HG03066 (cell line): ENCODE measurements around the gene RILPL2.
"Not testable (repeated sequence)": the region's sequence is repeated elsewhere in the genome, so short reads cannot be mapped to it uniquely, and the experiment has no call there.

Experiments used
- ATAC-seq: cut with Tn5 transposase; IDR thresholded peaks from one replicate; pipeline ENCODE4 v1.9.1; 2021; ENCODE audit warnings: low read depth; ENCODE audit not compliant: unreplicated experiment

RILPL2 gene, protein sequence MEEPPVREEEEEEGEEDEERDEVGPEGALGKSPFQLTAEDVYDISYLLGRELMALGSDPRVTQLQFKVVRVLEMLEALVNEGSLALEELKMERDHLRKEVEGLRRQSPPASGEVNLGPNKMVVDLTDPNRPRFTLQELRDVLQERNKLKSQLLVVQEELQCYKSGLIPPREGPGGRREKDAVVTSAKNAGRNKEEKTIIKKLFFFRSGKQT

DNA sequence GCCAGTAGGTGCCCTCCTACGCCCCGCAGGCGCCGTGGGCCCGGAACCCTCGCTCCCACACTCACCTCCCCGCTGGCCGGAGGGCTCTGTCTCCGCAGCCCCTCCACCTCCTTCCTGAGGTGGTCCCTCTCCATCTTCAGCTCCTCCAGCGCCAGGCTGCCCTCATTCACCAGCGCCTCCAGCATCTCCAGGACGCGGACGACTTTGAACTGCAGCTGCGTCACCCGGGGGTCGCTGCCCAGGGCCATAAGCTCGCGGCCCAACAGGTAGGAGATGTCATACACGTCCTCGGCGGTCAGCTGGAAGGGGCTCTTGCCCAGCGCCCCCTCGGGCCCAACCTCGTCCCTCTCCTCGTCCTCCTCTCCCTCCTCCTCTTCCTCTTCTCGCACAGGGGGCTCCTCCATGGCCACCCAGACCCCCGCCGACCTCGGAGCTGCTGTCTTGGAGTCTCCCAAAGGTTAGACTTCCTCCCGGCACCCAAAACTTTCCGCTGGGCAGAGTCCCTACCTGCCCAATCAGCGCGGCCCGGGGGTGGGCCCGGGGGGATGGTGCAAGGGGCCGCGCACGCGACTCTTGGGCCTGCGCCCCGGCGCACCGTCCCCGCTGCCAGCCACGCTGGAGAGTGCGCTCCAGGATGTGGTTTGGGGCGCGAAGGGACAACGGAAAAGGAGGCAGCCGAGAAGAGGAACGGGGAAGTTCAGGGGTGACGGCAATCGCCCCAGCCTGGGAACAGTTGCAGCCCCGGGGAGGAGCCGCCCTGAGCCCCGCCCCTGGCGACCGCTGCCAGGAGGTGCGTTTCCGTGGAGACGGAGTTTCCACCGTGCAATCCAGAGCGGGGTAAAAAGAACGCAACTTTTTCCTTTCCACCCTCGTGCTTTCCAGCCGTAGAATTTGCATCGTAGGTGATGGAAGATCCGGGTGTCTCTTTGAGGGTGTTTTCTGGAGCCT lies at the start of gene RILPL2:
RILPL2 (minus strand) TSS at position 668 of the 948 bp plus-strand sequence; CDS start at position 404, 264 bp downstream.
- peak; percentile 83 for ATAC-seq

DNA sequence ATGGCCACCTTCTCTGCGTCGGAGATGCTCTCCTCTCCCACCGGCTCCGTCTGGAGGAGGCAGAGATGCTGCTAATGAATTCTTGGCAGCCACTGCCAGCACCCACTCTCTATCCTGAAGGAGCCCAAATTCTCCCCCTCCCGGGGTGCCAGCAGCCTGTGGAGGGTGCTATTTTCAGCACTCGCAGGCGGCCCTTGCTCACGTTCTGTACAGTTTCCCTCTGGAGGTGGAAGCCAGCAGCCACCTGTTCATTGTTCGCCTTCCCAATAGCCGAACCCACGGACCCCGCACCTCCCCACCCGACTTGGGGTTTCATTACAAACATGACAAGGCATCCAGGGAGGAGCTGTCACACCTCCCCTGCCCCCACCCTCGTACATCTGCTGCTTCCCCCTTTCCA lies 49.3 kb upstream of the RILPL2 start:
- ATAC-seq = no peak

DNA sequence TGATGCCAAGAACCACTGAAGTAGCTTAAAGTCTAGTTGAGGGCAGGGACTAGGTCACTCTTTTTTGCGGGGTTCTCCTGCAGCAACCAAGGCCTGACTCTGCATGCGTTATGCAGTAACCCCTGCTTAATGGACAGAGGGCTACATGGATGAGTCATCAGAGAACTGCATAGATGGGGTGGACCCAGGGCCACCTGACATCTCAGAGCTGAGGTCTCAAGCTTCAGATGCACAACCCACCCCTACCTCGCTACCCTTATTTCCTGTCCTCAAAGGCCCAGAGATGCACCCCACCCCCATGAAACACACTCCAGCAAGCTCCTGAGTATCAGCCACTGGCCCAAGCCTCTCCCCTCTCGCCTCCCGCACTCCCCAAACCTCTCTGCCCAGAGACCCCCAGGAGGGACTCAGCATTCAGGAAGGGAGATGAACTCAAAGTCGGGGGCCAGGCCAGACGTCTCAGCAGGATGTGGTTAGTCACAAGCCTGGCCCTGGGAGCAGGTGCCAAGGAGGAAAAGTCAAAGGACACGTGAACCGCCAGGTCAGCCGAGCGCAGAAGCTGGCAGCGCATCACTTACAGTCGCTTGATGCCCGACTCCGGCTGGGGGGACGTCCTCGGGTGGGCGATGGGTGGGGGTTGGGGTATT lies 47.2 kb upstream of the RILPL2 start:
- ATAC-seq = no peak

DNA sequence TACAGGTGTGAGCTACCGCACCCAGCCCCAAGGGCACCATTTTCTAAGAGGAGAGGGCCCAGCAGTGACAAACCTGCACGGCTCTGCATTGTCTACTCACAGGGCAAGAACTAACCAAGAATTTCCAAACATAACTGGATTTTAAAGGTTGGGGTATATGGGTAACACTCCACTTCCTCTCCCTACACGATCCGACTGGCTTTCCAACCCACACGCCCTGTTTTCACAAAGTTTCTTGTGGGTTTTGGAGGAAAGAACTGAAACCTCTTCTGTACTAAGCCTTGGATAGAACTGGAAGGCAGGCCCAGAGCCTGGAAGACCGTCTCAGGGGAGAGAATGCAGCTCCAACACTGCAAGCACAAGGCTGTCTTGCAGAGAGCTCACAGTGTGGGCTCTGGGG lies 46.4 kb upstream of the RILPL2 start:
- ATAC-seq = no peak

DNA sequence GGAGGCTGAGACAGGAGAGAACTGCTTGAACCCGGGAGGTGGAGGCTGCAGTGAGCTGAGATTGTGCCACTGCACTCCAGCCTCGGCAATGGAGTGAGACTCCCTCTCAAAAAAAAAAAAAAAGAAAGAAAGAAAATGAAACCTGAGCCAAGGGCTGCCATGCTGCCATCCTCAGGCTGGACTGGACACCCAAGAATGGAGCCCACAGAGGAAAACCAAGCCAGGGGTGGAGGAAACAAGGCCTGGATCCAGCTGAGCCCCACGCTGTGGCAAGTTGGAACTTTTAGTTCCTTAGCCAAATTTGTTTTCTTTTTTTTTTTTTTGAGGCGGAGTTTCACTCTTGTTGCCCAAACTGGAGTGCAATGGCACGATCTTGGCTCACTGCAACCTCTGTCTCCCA lies 44.8 kb upstream of the RILPL2 start:
- not testable (repeated sequence) for ATAC-seq

DNA sequence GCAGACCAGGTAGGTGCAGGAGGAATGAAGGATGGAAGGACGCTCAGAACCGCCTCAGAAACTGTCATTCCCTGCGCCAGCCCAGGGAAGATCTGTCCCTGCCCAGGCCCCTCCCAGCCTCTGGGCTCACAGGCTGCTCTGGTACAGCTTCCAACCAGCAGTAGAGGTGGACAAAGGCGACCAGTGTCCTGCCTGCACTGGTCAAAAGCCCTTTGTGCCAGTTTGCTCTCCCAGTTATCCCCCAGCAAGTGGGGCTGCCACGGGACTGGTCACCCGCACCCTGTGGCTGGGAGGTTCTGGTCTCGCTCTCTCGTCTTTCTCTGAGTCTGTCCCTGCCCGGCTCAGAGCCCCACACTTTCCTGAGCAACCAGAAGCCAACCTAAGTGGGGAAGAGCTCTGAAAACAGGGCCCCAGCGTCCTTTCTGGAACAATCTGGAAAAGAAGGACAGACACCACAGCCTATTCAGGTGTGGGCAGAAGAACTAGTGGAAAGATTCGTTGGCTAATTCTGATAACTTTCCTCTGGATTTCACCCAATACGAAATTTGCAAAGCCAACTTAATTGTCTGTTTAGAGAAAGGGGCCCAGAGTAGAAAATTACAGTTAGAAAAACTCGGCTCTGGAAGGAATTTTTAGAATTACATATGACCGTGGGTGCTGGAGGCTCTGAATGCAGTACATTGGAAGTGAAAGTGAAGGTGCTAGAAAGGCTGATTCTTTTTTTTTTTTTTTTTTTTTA lies 43.1 kb upstream of the RILPL2 start:
- no peak for ATAC-seq

DNA sequence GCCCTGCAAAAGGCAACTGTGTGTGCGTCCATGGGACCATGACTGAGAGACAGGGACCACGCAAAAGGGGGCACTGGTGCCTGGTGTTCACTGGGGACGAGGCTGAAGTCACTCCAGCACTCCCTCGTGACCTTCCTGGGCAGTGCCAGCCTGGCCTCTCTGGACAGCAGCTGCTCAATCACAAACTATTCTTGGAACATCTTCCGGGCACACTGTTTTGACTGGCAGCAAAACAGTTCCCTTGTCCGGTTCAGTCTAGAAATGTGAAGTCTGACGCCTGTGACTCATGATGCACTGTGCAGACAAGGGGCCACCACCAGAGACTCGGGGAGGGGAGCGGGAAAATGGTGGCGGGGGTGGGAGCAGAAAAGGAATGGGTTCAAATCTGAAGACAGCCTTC lies 42.3 kb upstream of the RILPL2 start:
- ATAC-seq = no peak

DNA sequence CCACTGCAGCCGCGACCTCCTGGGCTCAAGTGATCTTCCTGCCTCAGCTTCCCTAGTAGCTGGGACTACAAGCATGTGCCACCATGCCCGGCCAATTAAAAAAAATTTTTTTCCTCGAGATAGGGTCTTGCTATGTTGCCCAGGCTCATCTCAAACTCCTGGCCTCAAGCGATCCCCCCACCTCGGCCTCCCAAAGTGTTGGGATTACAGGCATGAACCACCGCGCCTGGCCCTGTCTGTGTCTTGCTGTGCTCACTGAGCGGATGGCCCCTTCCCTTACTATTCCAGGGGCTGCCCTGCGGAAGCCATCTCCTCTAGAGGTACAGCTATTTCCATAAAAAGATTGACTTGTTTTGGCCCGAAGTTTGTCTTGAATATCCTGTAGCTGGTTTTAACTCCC lies 41.6 kb upstream of the RILPL2 start:
- no peak for ATAC-seq

DNA sequence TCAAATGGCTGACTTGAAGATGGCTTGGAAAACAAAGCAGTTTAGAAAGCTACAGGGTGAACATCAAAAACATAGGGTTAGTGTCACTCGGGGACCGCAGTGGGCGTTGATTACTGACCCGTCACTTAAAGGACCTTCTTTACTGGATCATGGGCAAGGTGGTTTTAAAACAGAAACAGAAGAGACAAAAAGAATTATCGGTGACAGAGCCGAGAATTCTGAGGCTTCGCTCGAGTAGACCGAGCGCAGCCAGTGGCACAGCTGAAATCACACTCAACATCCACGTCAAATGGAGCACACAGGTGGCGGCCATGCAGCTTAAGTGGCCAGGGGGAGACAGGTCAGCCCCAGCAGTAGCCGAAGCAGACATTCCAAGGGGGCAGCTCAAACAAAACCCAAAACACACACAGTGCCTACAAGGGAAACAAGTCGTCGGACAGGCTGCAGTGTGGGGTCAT lies 38.8 kb upstream of the RILPL2 start:
- ATAC-seq = no peak

DNA sequence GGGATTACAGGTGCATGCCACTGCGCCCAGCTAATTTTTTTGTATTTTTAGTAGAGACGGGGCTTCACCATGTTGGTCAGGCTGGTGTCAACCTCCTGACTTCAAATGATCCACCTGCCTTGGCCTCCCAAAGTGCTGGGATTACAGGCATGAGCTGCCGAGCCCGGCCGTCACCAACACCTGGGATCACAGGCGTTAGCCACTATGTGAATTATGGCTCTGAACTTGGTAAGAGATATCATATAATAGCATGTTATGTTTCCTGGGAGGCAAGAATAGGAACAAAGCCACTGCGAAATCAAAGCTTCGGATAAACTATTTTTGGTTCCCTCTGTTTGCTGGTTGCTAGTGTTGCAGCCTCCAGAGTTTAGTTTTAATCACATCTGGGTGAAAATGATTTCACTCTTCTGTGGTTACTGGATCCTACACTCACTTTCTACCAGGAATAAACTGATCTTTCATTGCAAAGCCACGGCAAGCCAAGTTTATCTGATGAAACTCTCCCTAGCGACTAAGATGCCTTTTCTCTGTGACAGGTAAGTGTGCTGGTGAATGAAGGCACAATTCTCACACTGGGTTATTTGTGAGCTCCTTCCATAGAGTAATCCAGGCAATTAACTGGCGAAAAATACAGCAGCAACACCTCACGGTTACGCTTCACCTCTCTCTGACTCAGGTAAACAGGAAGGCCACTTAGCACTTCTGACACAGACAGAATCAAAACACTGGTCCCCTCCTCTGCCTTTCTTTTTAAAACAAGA lies 38.2 kb upstream of the RILPL2 start:
- no peak for ATAC-seq

DNA sequence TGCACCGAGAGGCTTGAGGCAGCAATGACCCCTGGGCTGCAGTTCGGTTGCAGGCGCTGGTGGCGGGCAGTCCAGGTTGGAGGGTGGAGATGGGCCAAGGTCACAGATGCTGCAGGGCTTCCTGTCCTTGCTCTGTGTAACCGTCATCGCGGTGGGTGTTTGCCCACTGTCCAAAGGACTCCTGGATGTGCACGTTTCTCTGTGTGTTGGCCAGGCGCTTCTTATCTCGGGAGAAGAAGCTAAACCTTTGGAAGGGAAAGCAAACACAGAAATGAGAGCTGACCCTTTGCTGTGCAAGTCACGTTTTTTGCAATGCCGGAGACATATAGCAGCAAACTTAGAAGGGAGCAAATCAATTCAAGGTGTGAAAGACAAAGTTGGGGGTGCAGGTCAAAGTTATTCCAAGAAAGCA lies 36.0 kb upstream of the RILPL2 start:
- ATAC-seq = no peak

DNA sequence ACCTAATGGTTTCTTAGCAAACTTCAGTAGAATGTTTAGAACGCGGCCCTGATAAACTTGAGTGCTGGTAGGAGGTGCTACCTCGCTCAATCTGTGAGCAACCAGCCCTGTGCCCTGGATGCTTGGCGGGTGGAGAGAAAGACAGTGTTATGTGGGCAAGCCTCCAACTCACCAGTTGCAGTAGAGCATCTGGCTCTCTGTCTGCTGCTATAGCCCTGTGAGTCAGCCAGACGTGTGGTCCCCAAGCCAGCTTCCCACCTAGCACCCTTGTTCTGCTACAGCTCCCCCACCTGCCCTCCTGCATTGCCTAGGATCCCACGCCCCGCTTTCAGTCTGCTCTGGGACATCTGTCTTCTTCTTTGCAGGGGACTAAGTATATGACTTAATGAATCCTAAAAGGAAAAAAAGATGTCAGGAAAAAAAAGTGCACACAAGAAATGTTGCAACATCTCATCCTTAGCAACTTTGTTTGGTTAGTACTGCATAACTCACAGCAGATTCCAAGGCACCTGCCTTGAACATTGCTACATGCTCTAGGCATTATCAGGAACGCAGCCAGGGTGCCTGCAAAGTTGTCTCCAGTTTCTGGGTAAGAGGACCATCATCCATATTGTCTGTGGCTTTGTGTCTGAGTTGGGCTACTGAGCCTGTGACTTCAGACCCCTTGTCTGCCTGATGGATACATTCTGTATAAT lies 35.0 kb upstream of the RILPL2 start:
- no peak for ATAC-seq

DNA sequence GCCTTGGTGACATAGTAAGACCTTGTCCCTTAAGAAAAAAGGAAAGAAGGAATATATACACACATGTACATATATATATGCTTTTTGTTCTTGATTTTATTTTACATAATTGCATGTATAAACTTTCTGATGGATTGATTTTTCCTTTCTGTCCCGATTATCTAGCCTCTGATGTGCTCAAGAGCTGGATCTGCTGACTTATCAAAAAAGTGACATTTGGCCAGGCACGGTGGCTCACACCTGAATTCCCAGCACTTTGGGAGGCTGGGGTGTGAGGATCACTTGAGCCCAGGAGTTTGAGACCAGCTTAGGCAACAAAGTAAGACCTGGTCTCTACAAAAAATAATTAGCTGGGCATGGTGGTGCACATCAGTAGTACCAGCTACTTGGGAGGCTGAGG lies 33.5 kb upstream of the RILPL2 start:
- no peak for ATAC-seq

DNA sequence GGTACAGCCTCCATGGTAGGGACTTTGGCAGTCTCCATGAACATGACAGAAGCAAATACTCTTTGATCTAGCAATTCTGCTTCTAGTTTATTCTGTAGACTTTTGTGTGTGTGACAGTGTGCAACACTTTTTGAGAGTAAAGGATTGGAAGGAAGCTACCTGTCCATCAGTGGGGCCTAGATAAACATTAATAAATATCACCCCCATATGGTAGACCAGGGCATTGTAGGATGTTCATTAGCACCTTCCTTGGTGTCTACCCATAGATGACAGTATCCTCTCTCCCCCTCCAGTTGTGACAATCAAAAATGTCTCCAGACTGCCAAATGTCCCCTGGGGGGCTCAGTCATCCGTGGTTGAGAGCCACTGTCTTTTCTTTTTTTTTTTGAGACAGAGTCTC lies 32.3 kb upstream of the RILPL2 start:
- ATAC-seq = no peak

DNA sequence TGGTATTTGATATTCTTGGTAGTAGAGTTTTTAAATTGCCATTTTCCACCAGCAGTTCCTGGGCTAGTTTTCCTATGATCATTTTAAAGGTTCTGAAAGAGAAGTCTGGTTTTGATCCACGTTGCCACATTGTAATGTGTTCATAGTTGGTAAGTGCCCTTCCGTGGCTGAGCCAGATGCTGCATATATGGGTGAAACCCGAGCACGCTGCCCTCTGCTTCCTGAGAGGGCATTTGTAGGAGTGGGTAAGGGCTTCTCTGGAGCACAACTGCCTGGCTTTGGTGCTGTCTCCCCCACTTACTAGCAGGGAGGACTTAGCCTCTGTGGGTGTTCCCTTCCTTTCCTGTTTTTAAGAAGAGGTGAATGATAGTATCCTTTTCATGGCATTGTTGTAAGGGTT lies 28.6 kb upstream of the RILPL2 start:
- no peak for ATAC-seq

DNA sequence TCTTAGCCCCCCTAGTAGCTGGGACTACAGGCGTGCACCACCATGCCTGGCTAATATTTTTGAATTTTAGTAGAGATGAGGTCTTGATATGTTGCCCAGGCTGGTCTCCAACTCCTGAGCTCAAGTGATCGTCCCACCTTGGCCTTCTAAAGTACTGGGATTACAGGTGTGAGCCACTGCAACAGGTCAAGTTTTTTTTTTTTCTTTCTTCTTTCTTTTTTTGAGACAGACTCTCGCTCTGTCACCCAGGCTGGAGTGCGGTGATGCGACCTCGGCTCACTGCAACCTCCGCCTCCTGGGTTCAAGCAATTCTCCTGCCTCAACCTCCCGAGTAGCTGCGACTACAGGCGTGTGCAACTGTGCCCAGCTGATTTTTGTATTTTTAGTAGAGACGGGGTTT lies 26.7 kb upstream of the RILPL2 start:
- ATAC-seq = not testable (repeated sequence)

DNA sequence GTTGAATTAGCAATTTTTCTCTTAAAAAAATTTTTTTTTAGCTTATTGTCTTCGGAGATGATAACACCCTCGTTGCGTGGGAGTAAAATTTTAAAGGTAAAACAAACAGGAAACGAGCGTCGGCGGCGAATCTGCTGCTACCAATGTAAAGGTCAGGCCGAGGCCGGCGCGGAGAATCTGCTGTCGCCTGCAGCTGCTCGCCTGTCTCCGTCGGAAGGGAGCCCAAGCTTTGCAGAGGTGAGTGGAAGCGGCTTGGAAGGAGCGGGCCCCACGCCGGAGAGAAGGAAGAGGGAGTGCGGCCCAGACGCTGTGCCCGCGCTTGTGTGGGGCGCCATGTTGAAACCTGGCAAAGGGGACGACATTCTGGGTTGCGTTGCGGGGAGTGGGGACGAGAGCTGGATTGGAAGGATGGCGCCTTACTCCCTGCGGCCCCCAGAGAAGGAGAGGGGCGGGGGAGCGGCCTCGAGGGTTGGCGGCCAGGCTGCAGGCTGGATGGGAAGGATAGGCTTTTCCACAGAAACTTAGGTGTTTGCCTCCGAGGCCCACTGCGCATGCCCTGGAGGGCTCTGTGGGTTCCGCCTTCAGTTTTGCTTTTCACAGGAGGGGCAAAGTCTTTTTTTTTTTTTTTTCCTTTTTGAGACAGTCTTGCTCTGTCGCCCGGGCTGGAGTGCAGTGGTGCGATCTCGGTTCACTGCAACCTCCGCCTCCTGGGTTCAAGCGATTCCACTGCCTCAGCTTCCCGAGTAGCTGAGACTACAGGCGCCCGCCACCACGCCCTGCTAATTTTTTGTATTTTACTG lies 21.7 kb upstream of the RILPL2 start, which contains the start of gene SNRNP35:
SNRNP35 (plus strand) TSS at position 160 of the 800 bp plus-strand sequence. CDS start 7,402 bp downstream, outside the sequence.
- no peak for ATAC-seq

DNA sequence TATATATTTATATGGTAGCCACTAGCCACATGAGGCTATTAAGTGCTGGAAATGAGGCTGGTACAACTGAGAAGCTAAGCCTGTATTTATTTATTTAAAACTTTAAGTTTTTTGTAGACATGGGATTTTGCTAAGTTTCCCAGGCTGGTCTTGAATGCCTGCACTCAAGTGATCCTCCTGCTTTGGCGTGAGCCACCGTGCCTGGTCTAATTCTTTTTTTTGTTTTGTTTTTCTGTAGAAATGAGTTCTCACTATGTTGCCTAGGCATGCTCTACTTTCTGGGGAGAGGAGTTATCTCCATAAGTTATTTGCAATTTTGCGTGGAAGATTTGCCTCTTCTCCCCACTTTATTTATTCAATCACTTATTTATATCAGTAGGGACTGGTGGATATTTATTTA lies 16.7 kb upstream of the RILPL2 start:
- no peak for ATAC-seq

DNA sequence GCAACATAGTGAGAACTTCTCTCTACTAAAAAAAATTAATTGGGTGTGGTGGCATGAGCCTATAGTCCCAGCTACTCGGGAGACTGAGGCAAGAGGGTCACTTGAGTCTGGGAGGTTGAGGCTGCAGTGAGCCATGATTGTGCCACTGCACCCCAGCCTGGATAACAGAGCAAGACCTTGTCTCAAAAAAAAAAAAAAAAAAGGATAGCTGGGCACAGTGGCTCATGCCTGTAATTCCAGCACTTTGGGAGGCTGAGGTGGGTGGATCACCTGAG lies 15.7 kb upstream of the RILPL2 start:
- ATAC-seq = not testable (repeated sequence)
